GM18526 (cell line): ENCODE data around the gene SEC23A.
A peak's percentile ranks its signal among the peaks of the same experiment; 100 is the strongest.

Experiments
- POLR2A ChIP-seq: IDR thresholded peaks from 3 replicates; pipeline ENCODE4 v1.6.1; 2011; ENCODE audit not compliant: insufficient read length; ENCODE audit errors: extremely low read depth

SEC23A gene

DNA sequence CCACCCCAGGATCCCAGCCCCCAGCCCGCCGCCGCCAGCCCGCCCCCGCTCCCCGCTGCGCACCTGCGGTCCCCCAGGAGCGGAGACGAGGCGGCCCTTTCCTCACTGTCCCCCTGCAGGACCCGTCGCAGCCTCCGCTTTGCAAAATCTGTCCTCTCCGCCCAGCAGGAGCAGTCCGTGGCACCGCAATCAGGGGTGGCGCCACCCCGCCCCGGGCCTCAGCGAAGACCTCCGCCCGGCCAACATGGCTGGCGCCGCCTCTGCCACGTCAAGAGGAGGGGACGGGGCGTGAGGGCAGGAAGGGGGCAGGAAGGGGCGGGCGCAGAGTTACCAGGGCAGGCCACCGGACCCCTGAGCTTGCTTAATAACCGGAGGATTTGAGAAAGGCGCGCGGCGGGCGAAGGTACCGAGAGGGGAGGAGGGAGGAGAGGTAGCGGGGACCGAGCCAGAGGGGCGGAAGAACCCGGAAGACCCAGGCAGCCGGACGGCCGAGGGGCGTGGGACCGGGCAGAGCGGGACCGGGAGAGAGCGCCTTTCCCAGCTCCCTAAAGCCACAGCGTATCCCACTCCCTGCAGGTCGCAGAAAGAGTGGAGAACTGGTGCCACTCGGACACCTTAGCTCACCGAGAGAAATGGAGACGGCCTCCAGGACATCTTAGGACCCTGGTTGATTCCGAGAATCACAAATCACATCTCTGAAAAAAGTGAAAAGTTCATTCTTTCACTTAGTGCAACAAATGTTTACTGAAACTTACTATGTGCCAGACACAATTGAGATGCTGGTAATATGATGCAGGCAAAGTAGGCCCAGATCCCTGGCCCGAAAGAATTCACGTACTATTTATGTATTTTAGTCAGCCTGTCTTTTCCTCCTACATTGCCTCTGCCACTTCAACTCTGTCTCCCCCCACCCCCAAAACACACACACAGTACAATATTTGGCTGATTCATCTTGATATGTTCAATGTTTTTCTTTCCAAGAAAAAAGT is at the start of gene SEC23A:
Gene SEC23A (minus strand): TSS at position 267 of the 989 bp plus-strand sequence. CDS start 7,117 bp downstream, outside the sequence.
- peak; percentile 85 for TF ChIP-seq POLR2A

DNA sequence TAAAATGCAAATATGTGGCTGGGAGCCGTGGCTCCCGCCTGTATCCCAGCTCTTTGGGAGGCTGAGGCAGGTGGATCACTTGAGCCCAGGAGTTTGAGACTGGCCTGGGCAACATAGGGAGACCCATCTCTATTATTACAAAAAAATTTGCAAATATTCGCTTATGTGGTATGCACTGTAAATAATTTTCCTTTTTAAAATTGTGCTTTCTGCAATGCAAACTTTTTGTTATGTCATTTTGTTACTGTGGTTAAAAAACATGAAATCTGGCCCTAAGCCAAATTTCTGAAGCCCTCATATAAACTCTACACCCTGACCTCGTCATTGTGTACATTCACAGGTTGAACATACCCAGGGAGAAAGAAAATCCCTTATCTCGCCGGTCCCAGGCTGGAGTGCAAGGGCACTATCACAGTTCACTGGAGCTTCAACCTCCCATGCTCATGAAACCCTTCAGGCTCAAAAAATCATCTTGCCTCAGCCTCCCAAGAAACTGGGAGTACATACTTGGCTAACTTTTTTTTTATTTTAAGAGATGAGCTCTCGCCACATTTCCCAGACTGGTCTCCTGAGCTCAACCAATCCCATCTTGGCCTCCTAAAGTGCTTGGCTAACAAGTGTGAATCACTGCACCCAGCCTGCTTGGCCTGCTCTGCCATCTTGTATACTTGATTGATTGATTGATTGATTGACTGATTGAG is 42.4 kb upstream of the SEC23A start:
- no peak for TF ChIP-seq POLR2A

DNA sequence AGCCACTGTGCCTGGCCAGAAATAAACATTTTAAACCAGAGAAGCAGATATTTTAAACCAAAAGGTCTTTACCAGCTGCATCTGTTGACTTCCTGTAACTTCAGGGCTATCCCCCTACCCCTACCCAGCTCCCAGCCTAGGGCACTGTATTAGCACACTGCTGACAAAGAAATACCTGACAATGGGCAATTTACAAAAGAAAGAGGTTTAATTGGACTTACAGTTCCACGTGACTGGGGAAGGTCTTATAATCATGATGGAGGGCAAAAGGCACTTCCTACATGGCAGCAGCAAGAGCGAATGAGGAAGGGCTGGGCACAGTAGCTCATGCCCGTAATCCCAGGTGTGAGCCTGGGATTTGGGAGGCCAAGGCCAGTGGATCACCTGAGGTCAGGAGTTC is 37.1 kb upstream of the SEC23A start:
- no peak for TF ChIP-seq POLR2A

DNA sequence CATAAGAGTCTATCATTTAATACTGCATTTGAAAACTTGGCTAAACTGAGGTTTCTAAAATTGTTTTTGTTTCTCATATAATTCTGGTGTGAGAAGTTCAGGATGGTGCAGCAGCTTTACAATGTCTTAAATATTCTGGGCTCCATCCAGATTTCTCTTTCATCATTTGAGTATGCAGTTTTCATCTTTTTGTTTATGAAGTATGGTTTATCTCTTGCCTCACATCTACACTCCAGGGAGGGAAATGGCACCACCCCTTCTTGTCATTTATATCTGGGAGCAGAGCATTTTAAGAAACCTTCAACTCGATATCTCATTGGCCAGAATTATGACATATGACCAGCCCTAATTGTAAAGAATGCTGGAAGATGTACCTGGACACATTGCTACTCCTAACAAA is 35.4 kb upstream of the SEC23A start:
- no peak for TF ChIP-seq POLR2A

DNA sequence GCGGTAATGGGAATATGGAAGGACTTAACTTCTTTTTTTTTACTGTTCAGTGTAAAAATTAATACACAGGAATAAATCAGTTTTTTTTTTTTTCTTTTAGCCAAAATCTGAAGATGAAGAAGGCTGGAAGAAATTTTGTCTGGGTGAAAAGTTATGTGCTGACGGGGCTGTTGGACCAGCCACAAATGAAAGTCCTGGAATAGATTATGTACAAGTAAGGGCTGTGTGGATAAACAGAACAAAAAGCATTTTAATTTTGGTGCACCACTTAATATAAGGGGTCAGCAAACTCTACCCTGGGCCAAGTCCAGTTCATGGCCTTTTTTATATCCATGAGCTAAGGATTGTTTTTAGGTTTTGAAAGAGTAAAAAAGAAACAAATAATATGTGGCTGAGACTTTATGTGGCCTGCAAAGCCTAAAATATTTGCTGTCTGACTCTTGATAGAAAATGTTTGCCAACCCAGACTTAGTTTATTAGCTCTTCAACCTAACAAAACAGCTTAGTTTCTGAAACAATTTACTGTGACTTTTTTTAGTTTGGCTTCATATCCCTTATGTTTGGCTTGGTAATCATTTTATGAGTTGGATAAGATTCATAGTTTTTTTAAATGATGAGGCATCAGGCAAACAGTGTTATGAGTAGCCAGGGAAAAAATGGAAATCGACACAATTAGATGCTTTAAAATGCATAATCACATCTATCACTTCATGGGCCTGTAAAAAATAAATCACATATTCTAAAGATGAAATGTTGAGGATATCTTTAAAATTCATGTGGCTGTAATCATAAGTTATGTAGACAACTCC is 19.5 kb upstream of the SEC23A start:
- TF ChIP-seq POLR2A = no peak

DNA sequence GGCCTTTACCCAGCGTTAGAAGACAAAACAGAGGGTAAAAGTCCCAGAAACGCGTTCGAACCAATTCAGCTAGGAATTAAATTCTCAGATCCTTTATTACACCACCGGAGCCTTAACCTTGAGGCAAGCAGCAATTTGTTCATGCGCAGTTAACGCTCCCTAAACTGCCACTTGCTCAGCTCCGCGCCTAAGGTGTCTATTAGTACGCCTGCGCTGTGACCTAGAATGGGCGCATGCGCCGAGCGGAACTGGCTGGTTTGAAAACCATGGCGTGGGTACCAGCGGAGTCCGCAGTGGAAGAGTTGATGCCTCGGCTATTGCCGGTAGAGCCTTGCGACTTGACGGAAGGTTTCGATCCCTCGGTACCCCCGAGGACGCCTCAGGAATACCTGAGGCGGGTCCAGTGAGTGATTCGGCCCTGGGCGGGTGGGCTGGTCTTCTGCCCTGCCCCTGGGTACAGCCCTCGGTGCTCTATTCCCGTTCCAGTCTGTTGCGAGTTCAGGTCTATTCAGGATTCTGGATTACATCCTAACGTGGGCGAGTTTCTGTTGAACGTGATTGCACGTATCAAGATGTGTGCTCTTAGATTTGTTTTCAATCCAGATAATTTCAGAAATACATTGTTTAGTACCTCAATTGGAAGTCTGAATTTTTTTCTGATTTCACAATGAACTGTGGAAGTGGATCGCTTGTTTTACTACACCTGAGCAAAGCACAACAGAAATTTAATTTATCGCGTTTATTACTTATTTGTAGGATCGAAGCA is 11.2 kb upstream of the SEC23A start, which contains the start of gene GEMIN2:
Gene GEMIN2 (plus strand): TSS at position 251 of the 766 bp plus-strand sequence. CDS start 16 bp downstream, at position 267.
- peak; percentile 91 for TF ChIP-seq POLR2A

DNA sequence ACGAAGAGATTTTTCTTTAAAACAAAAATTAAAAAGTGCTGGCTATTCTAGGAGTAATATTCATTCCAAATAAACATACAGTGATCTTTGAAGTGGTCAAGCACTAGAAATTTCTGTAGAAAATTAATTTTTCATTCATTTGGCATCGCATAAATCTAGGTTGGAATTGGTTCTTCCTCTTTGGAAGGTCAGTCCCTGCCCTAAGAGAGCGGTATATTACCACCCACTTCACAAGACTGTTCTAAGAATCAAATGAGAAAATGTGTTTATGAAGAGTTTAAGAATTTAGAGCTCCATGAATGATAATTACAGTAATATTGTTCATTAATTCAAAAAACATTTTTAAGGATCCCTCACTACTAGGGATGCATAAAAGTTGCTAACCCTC is 10.6 kb upstream of the SEC23A start:
- no peak for TF ChIP-seq POLR2A

DNA sequence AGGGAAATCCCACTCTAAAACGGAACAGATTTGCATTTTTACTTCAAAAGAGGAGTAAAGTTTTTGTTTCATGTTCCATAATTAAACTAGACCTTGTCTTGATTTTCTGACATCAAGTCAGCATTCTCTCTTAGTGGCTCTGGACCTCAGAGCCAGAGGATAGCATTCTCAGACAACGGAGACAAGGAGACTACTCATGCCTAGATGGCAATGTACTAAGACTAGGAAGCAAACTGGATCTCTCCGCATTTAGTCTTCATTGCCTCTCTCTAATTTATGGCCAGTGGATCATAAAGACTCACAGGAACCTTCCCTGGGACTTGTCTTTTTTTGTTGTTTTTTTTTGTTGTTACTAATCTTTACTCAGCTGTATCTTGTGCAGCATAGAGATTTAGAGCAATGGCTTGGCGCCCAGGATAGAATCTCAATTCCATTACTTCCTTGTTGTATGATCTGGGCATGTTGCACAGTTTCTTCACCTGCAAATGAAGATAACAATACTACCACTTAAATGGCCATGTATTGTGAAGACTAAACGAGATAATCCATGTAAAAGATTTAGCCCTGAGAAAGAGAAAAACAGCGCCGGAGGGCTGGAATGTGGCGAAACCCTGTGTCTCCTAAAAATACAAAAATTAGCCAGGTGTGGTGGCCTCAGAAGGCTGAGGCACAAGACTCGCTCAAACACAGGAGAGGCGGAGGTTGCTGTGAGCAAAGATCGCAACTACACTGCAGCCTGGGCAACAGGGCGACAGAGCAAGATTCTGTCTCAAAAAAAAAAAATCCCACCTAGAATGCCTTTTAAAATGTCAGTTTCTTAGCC is 7.1 kb upstream of the SEC23A start:
- TF ChIP-seq POLR2A = no peak

DNA sequence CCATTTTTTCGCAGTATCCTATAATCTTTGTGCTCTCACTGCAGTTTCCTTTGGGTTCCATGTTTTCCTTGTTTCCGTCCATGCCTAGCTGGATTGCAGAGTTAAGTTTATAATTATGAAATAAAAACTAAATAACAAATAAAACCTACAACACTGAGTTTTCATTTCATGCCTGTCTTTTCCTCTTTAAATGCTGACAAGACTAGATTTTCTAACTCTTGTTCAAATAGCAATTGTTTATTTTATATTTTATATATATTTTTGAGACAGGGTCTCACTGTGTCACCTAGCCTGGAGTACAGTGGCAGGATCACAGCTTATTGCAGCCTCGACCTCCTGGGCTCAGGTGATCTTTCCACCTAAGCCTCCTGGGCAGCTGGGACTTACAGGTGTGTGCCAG is 5.8 kb upstream of the SEC23A start:
- no peak for TF ChIP-seq POLR2A

DNA sequence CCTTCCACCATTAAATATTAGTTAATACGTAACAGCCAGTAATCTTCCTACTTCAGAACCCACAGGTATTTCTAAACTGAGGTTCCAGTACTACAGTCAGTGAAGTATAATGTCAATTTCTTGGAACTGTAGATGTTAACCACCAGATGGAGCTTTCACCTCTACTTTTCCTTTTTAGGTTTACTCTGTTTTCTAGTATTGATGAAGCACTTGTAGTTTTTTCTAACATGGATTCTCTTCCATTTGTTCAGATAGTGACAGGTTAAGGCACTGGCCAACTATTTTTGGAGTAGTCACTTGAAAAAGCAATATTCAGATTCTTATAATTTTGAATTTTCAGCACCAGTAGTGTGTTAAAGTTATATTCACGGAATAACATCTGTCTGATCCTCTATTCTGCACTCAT is 4.6 kb upstream of the SEC23A start:
- TF ChIP-seq POLR2A = no peak

DNA sequence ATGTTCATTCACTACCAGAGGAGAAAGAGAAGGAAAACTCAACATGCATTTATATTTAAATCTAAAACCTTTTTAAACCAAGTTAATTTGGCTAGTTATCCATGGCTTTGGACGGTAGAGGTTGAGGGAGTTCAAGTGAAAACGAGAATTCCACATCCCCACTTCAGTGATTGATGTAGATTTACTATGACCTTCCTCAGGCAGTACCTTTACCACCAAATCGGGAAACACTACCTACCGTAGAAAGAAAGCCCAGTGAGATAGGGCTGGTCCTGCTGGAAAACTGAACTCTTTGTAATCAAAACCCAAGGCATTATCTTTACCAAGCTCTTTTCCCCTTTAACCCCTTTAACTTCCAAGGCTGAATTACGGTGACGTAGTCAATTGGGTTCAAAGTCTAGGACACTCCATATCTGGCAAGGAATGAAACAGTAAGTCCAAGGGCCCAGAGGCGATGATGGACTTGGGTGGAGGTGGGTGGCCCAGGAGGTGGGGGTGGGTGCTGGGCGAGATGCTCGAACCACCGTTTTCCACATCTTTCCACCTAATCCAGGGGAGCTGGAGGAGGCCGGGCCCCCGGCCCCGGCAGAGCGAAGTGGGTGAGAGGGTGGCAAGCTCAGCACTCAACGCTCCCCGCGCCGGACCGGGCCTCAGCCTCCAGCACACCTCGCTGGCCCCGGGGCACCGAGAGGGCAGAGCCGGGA is 618 bp downstream of the SEC23A start:
- TF ChIP-seq POLR2A = no peak

DNA sequence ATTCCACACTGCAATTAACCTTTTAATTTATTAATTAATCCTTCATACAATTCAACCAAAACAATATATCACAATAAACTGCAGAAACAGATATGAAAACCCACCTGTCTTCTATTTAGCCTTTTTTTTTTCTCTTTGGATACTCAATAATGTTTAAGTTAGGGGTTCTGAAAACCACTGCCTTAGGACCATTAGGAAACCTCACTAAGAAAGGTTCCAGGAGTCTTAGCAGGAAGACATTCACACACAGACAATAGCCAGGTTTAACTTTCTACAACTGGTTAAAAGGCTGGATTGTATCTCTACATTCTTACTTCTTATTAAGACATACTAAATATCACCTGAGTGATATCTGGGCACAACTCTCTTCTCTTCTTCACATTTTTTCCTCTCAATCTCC is 3.3 kb downstream of the SEC23A start:
- TF ChIP-seq POLR2A = no peak

DNA sequence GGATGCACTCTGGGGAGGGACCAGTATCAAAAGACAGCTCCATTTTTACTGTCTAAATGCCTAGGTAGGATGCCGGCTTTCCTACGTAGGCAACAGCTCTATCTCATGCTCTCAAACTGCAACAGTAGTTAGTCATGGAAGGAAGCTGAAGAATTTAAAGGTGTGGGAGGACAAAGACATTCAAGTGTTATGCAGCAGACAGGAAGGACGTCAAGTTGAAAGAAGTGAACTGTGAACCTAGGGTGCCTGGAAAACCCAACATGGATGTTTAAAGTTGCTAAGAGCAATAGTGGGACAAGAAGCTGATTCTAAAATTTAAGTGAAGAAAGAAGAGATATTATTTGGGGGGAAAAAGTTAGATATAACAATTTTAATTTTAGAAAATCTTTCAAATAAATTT is 5.9 kb downstream of the SEC23A start:
- no peak for TF ChIP-seq POLR2A
